GM23338 (cell line): ENCODE data around the gene STIM2. TPM values are rescaled to one million over a fixed set of nuclear protein-coding genes. Genes with fewer than 3 reads are reported as not detected.

Experiments
- ATAC-seq: fragments of 200-7000 bp; cut with Tn5 transposase; 3 replicates; pipeline ENCODE4 v1.9.1; 2020
- DNase-seq: peaks from one replicate; pipeline ENCODE4 v3.0.0-alpha.2; 2015; ENCODE audit warnings: low spot score
- H2AFZ ChIP-seq: fragments of 200-600 bp; sonication (generic); 2 replicates; pipeline ENCODE4 v1.8.0; 2016; ENCODE audit warnings: antibody characterized with exemption, mild to moderate bottlenecking, moderate library complexity
- H3F3A ChIP-seq: fragments of 200-600 bp; sonication (generic); replicated peaks from 2 replicates; pipeline ENCODE4 v1.8.0; 2017; ENCODE audit warnings: antibody characterized with exemption, mixed run types, low read depth
- H3K27ac ChIP-seq: fragments of 200-600 bp; sonication (generic); 2 replicates; pipeline ENCODE4 v1.6.1; 2016; ENCODE audit warnings: low read depth
- H3K27me3 ChIP-seq: fragments of 200-600 bp; sonication (generic); 2 replicates; pipeline ENCODE4 v1.8.0; 2016; ENCODE audit warnings: mild to moderate bottlenecking, mixed run types, moderate library complexity; ENCODE audit not compliant: insufficient read depth
- H3K36me3 ChIP-seq: fragments of 200-600 bp; sonication (generic); 2 replicates; pipeline ENCODE4 v1.8.0; 2016; ENCODE audit warnings: mild to moderate bottlenecking; ENCODE audit not compliant: insufficient read depth
- H3K4me1 ChIP-seq: fragments of 200-600 bp; sonication (generic); 2 replicates; pipeline ENCODE4 v1.8.0; 2016; ENCODE audit warnings: mild to moderate bottlenecking, moderate library complexity; ENCODE audit not compliant: insufficient read depth
- H3K4me2 ChIP-seq: fragments of 200-600 bp; sonication (generic); 2 replicates; pipeline ENCODE4 v1.7.1; 2017; ENCODE audit warnings: mixed run types
- H3K4me3 ChIP-seq: fragments of 200-600 bp; sonication (generic); 2 replicates; pipeline ENCODE4 v1.6.1; 2016; ENCODE audit warnings: mixed run types
- H3K79me2 ChIP-seq: fragments of 200-600 bp; sonication (generic); replicated peaks from 2 replicates; pipeline ENCODE4 v1.8.0; 2017; ENCODE audit warnings: mild to moderate bottlenecking; ENCODE audit not compliant: insufficient read depth
- H3K9me2 ChIP-seq: fragments of 200-600 bp; sonication (generic); 2 replicates; pipeline ENCODE4 v1.8.0; 2017; ENCODE audit not compliant: insufficient read depth
- H4K20me1 ChIP-seq: fragments of 200-600 bp; sonication (generic); replicated peaks from 2 replicates; pipeline ENCODE4 v1.8.0; 2017; ENCODE audit warnings: mild to moderate bottlenecking; ENCODE audit not compliant: insufficient read depth
- H3K27ac Mint-ChIP-seq: 2 replicates; pipeline ENCODE4 v1.8.0; 2020; ENCODE audit warnings: inconsistent platforms, mild to moderate bottlenecking, moderate library complexity, mixed read lengths
- H3K27me3 Mint-ChIP-seq: 3 replicates; pipeline ENCODE4 v1.8.0; 2022; ENCODE audit warnings: low read depth, mild to moderate bottlenecking, moderate library complexity, mixed read lengths, inconsistent platforms; ENCODE audit not compliant: insufficient read depth, poor library complexity
- H3K36me3 Mint-ChIP-seq: 3 replicates; pipeline ENCODE4 v1.8.0; 2021; ENCODE audit warnings: low read depth, mild to moderate bottlenecking, inconsistent platforms, moderate library complexity, mixed read lengths
- H3K4me1 Mint-ChIP-seq: 3 replicates; pipeline ENCODE4 v1.8.0; 2020; ENCODE audit warnings: mild to moderate bottlenecking, inconsistent platforms, mixed read lengths
- H3K4me3 Mint-ChIP-seq: 3 replicates; pipeline ENCODE4 v1.8.0; 2021; ENCODE audit warnings: moderate library complexity, mild to moderate bottlenecking, inconsistent platforms, mixed read lengths
- H3K9me3 Mint-ChIP-seq: 3 replicates; pipeline ENCODE4 v1.8.0; 2020; ENCODE audit warnings: moderate library complexity, mild to moderate bottlenecking, inconsistent platforms, mixed read lengths
- CREB1 ChIP-seq: fragments of 250-450 bp; sonication (Bioruptor Pico); IDR thresholded peaks from 2 replicates; pipeline ENCODE4 v1.5.0; 2020; ENCODE audit warnings: low read depth, mild to moderate bottlenecking, moderate library complexity
- ETS1 ChIP-seq: IDR thresholded peaks from 2 replicates; pipeline ENCODE4 v1.6.1; 2016; ENCODE audit warnings: antibody characterized with exemption
- EZH2 ChIP-seq: fragments of 200-600 bp; sonication (generic); IDR thresholded peaks from one replicate; pipeline ENCODE4 v1.8.0; 2017; ENCODE audit warnings: antibody characterized with exemption, mild to moderate bottlenecking, low read depth; ENCODE audit not compliant: unreplicated experiment
- EZH2phosphoT487 ChIP-seq: fragments of 200-600 bp; sonication (generic); IDR thresholded peaks from one replicate; pipeline ENCODE4 v1.8.1; 2018; ENCODE audit warnings: antibody characterized with exemption; ENCODE audit not compliant: unreplicated experiment
- NANOG ChIP-seq: IDR thresholded peaks from 2 replicates; pipeline ENCODE4 v1.6.1; 2016; ENCODE audit warnings: antibody characterized with exemption, borderline replicate concordance
- REST ChIP-seq: IDR thresholded peaks from one replicate; pipeline ENCODE4 v1.6.1; 2018; ENCODE audit warnings: antibody characterized with exemption; ENCODE audit not compliant: unreplicated experiment
- STAT1 ChIP-seq: IDR thresholded peaks from one replicate; pipeline ENCODE4 v1.6.1; 2016; ENCODE audit warnings: antibody characterized with exemption; ENCODE audit not compliant: unreplicated experiment
- ZNF114 ChIP-seq: fragments of 250-450 bp; sonication (Bioruptor Pico); IDR thresholded peaks from 2 replicates; pipeline ENCODE4 v1.5.0; 2020; ENCODE audit warnings: mild to moderate bottlenecking, moderate library complexity
- ZNF331 ChIP-seq: fragments of 250-450 bp; sonication (Bioruptor Pico); IDR thresholded peaks from 2 replicates; pipeline ENCODE4 v1.5.0; 2020; ENCODE audit warnings: low read depth, mild to moderate bottlenecking, moderate library complexity
- polyA plus RNA-seq: library from polyadenylated mRNA; unstranded; fragments of >200 nt; fragmentation: Nextera tagmentation; extraction: Ambion mirVana; gene quantifications from 2 replicates; pipeline ENCODE4 v1.2.1, GENCODE V29; 2016
- total RNA-seq: library from RNA; depleted of rRNA; stranded (reverse); fragments of >200 nt; shearing (Covaris generic); gene quantifications from 2 replicates; pipeline ENCODE4 v1.2.3, GENCODE V29; 2014

Gene STIM2
- total and polyA plus RNA-seq, 2 experiments from 2014 or later, result 13.1 to 17.8 TPM

GRCh38 chr4:26884486-26884988 lies 23.9 kb downstream of the STIM2 start:
- H3K4me1 ChIP-seq, result no peaks in the 10 kb centered on the region; the same call in 1 of the 2 replicates
- no peaks in the 10 kb centered on the region; the same call in 2 of the 3 replicates for H3K4me1 Mint-ChIP-seq
- H3K9me2 ChIP-seq, result no peaks in the 10 kb centered on the region
- H3K27me3 ChIP-seq, result no peaks in the 10 kb centered on the region
- no peak overlapping the region for H3K27ac ChIP-seq
- H3K4me2 ChIP-seq, result no peak overlapping the region
- peaks cover 3% of the 10 kb centered on the region; the same call in 1 of the 2 replicates for H4K20me1 ChIP-seq
- H3K4me3 Mint-ChIP-seq, result no peak overlapping the region
- H3K9me3 Mint-ChIP-seq, result no peaks in the 10 kb centered on the region
- peaks cover 64% of the 10 kb centered on the region for H3K79me2 ChIP-seq
- H3K36me3 ChIP-seq, result no peaks in the 10 kb centered on the region
- H3K36me3 Mint-ChIP-seq, result no peaks in the 10 kb centered on the region; the same call in 2 of the 3 replicates
- TF ChIP-seq ZNF331 (CRISPR knock-in tag) (no peak), STAT1 (no peak), ETS1 (no peak), EZH2 (no peak), ZNF114 (CRISPR knock-in tag) (no peak)
- no peaks in the 10 kb centered on the region for H3K27me3 Mint-ChIP-seq
- H3K4me3 ChIP-seq, result no peak overlapping the region
- ATAC-seq, result no peak
- no peak for DNase-seq
- no peak overlapping the region for H2AFZ ChIP-seq
- H3F3A ChIP-seq, result no peaks in the 10 kb centered on the region
- H3K27ac Mint-ChIP-seq, result no peak overlapping the region

GRCh38 chr4:26885912-26886274 lies 25.3 kb downstream of the STIM2 start:
- Mint-ChIP-seq H3K36me3 (peaks cover 5% of the 10 kb centered on the region), H3K4me3 (no peak overlapping the region), H3K27me3 (no peaks in the 10 kb centered on the region), H3K9me3 (no peaks in the 10 kb centered on the region), H3K4me1 (no peaks in the 10 kb centered on the region; the same call in 2 of the 3 replicates), H3K27ac (no peak overlapping the region)
- no peaks in the 10 kb centered on the region for H3K9me2 ChIP-seq
- no peak overlapping the region for H3K4me3 ChIP-seq
- no peaks in the 10 kb centered on the region for H3K36me3 ChIP-seq
- DNase-seq (peak; percentile 18), ATAC-seq (no peak)
- TF ChIP-seq CREB1 (no peak), REST (no peak), EZH2phosphoT487 (no peak), NANOG (no peak)
- peaks cover 64% of the 10 kb centered on the region for H3K79me2 ChIP-seq
- no peak overlapping the region for H3K4me2 ChIP-seq
- no peaks in the 10 kb centered on the region; the same call in 1 of the 2 replicates for H3K4me1 ChIP-seq
- H2AFZ ChIP-seq, result no peak overlapping the region
- H3F3A ChIP-seq, result no peaks in the 10 kb centered on the region
- H3K27me3 ChIP-seq, result no peaks in the 10 kb centered on the region
- no peaks in the 10 kb centered on the region for H4K20me1 ChIP-seq
- H3K27ac ChIP-seq, result no peak overlapping the region
